K562 (cell line): ENCODE measurements around the gene HMGXB3. TPM values are rescaled to one million over a fixed set of nuclear protein-coding genes. Genes with fewer than 3 reads are reported as not detected.
"Not testable (repeated sequence)": the region's sequence is repeated elsewhere in the genome, so short reads cannot be mapped to it uniquely, and the experiment has no call there.

Experiments
- ATAC-seq: fragments of 200-7000 bp; cut with Tn5 transposase; 3 replicates; pipeline ENCODE4 v1.9.1; 2020; ENCODE audit warnings: moderate library complexity
- BruUV-seq: library from RNA; stranded (reverse); fragments of 400-500 nt; replicated peaks from 2 replicates; lab custom pipeline; 2021; lab: Mats Ljungman, UMichigan
- CTCF ChIA-PET: fragments of 300-600 bp; formaldehyde crosslinking; extraction: SDS; loops from one replicate; lab custom pipeline; 2021; ENCODE audit warnings: low intra/inter-chr PET ratio; lab: Yijun Ruan, JAX
- POLR2A ChIA-PET: fragments of 300-600, 350-650 bp; sonication (Branson Sonifier 250); formaldehyde crosslinking; extraction: SDS; loops from one replicate; lab custom pipeline; 2021; ENCODE audit warnings: antibody characterized with exemption, inconsistent platforms; lab: Yijun Ruan, JAX
- DNase-seq, 4 experiments: peaks; one replicate each; pipeline versions ENCODE4 v3.0.0 to v3.0.0-alpha.2; 2011 to 2018; ENCODE audit warnings: low spot score in 3 of 4, mixed read lengths in 3 of 4; ENCODE audit errors: extremely low read depth in 1 of 4
- FAIRE-seq: peaks from 2 replicates; lab custom pipeline; 2011; peaks lifted over from hg19 to GRCh38; lab: Jason Lieb, UNC
- H2AFZ ChIP-seq: 2 replicates; pipeline ENCODE4 v1.6.0; 2011; ENCODE audit warnings: low read depth, low read length, control low read depth, inconsistent platforms
- H3K27ac ChIP-seq: fragments of 200-600 bp; 3 replicates; pipeline ENCODE4 v1.8.0; 2011; ENCODE audit warnings: low read depth, mild to moderate bottlenecking, control low read depth, inconsistent platforms, low read length, moderate library complexity, mixed read lengths; ENCODE audit errors: extremely low read depth
- H3K27me3 ChIP-seq, 2 experiments: fragments of 300-600 bp in 1 of 2; 2 replicates in 1 of 2; 3 replicates in 1 of 2; pipeline versions ENCODE4 v1.6.0 to v1.8.0; 2011; ENCODE audit warnings: inconsistent platforms in 2 of 2, low read length in 2 of 2, mild to moderate bottlenecking in 1 of 2, mixed read lengths in 1 of 2, moderate library complexity in 1 of 2; ENCODE audit not compliant: control insufficient read depth in 2 of 2, insufficient read depth in 2 of 2
- H3K36me3 ChIP-seq: fragments of 300-600 bp; 3 replicates; pipeline ENCODE4 v1.8.0; 2011; ENCODE audit warnings: mild to moderate bottlenecking, low read length, inconsistent platforms; ENCODE audit not compliant: control insufficient read depth, insufficient read depth
- H3K4me1 ChIP-seq, 2 experiments: fragments of 200-600 bp in 1 of 2; replicated peaks in 1 of 2; 2 replicates in 1 of 2; 3 replicates in 1 of 2; pipeline versions ENCODE4 v1.5.1 to v1.8.0; 2011; ENCODE audit warnings: inconsistent platforms in 2 of 2, low read length in 2 of 2, mild to moderate bottlenecking in 1 of 2, mixed read lengths in 1 of 2, moderate library complexity in 1 of 2; ENCODE audit not compliant: control insufficient read depth in 2 of 2, insufficient read depth in 2 of 2
- H3K4me2 ChIP-seq: 2 replicates; pipeline ENCODE4 v1.6.1; 2011; ENCODE audit warnings: low read length, control low read depth, inconsistent platforms, mixed read lengths; ENCODE audit not compliant: insufficient read depth
- H3K4me3 ChIP-seq: fragments of 200-600 bp; sonication (generic), shearing (Covaris generic); 2 replicates; pipeline ENCODE4 v1.5.1; 2016; ENCODE audit warnings: control low read depth, inconsistent platforms
- H3K79me2 ChIP-seq: fragments of 200-600 bp; 3 replicates; pipeline ENCODE4 v1.8.0; 2011; ENCODE audit warnings: low read length, inconsistent platforms; ENCODE audit not compliant: control insufficient read depth, insufficient read depth
- H3K9ac ChIP-seq, 2 experiments: 2 replicates each; pipeline versions ENCODE4 v1.6.0 to v1.6.1; 2011; ENCODE audit warnings: low read depth in 2 of 2, low read length in 2 of 2, control low read depth in 1 of 2, inconsistent platforms in 1 of 2, mild to moderate bottlenecking in 1 of 2, mixed read lengths in 1 of 2; ENCODE audit not compliant: insufficient read depth in 1 of 2
- H3K9me1 ChIP-seq: one replicate; pipeline ENCODE4 v1.6.0; 2011; ENCODE audit warnings: inconsistent platforms, mild to moderate bottlenecking, low read length, moderate library complexity; ENCODE audit not compliant: control insufficient read depth, insufficient read depth
- H3K9me3 ChIP-seq: replicated peaks from 2 replicates; pipeline ENCODE4 v1.5.1; 2011; ENCODE audit warnings: low read depth, low read length, inconsistent platforms; ENCODE audit not compliant: control insufficient read depth, insufficient read depth
- H4K20me1 ChIP-seq: replicated peaks from 2 replicates; pipeline ENCODE4 v1.6.1; 2011; ENCODE audit warnings: low read length, inconsistent platforms, mixed read lengths; ENCODE audit not compliant: control insufficient read depth, insufficient read depth
- ARID1B ChIP-seq: fragments of 450-650 bp; IDR thresholded peaks from 2 replicates; pipeline ENCODE4 v1.6.1; 2016; ENCODE audit warnings: antibody characterized with exemption, mild to moderate bottlenecking, inconsistent platforms
- CBFA2T2 ChIP-seq: fragments of 450-650 bp; conservative IDR thresholded peaks from 2 replicates; pipeline ENCODE4 v1.6.1; 2017; ENCODE audit warnings: mild to moderate bottlenecking
- CBFA2T3 ChIP-seq: fragments of 450-650 bp; IDR thresholded peaks from 2 replicates; pipeline ENCODE4 v1.6.1; 2017
- DPF2 ChIP-seq: fragments of 450-650 bp; IDR thresholded peaks from 2 replicates; pipeline ENCODE4 v1.6.1; 2016
- FOXM1 ChIP-seq, 2 experiments: fragments of 450-650 bp in 1 of 2; sonication (generic) in 1 of 2; formaldehyde crosslinking in 1 of 2; IDR thresholded peaks; 2 replicates each; pipeline versions ENCODE4 v1.6.1 to v1.9.0; 2017 to 2022; ENCODE audit warnings: low read depth in 2 of 2, mild to moderate bottlenecking in 2 of 2, missing genetic modification reagents in 1 of 2, moderate library complexity in 1 of 2
- KLF16 ChIP-seq: IDR thresholded peaks from 2 replicates; pipeline ENCODE4 v1.6.1; 2016; ENCODE audit warnings: antibody characterized with exemption
- MTA2 ChIP-seq: fragments of 450-650 bp; IDR thresholded peaks from 2 replicates; pipeline ENCODE4 v1.6.1; 2016; ENCODE audit warnings: low read depth
- NCOR1 ChIP-seq: fragments of 450-650 bp; IDR thresholded peaks from 2 replicates; pipeline ENCODE4 v1.6.1; 2016; ENCODE audit warnings: mild to moderate bottlenecking, moderate library complexity
- NFIC ChIP-seq: fragments of 450-650 bp; IDR thresholded peaks from 2 replicates; pipeline ENCODE4 v1.6.1; 2017; ENCODE audit warnings: mild to moderate bottlenecking, inconsistent platforms
- PKNOX1 ChIP-seq: fragments of 450-650 bp; IDR thresholded peaks from 2 replicates; pipeline ENCODE4 v1.6.1; 2016
- RCOR1 ChIP-seq, 2 experiments: IDR thresholded peaks; 2 replicates each; pipeline ENCODE4 v1.6.1; 2012; ENCODE audit warnings: low read depth in 2 of 2, low read length in 2 of 2, borderline replicate concordance in 1 of 2, improper control_type of control experiment in 1 of 2
- SMARCA4 ChIP-seq: fragments of 450-650 bp; IDR thresholded peaks from 2 replicates; pipeline ENCODE4 v1.6.1; 2016
- SOX6 ChIP-seq: fragments of 450-650 bp; IDR thresholded peaks from 2 replicates; pipeline ENCODE4 v1.6.1; 2014; ENCODE audit warnings: mild to moderate bottlenecking
- TAL1 ChIP-seq: fragments of 450-650 bp; IDR thresholded peaks from 2 replicates; pipeline ENCODE4 v1.6.1; 2016; ENCODE audit warnings: mild to moderate bottlenecking
- TCF3 ChIP-seq: sonication (generic); formaldehyde crosslinking; IDR thresholded peaks from 2 replicates; pipeline ENCODE4 v1.4.0; 2020; ENCODE audit warnings: mild to moderate bottlenecking, missing genetic modification reagents
- TEAD4 ChIP-seq, 2 experiments: sonication (generic) in 1 of 2; formaldehyde crosslinking in 1 of 2; IDR thresholded peaks; 2 replicates each; pipeline versions ENCODE4 v1.6.1 to v1.8.0; 2012 to 2022; ENCODE audit warnings: borderline replicate concordance in 1 of 2, inconsistent platforms in 1 of 2, low read length in 1 of 2, mild to moderate bottlenecking in 1 of 2, missing genetic modification reagents in 1 of 2
- ZEB2 ChIP-seq: fragments of 450-650 bp; IDR thresholded peaks from 2 replicates; pipeline ENCODE4 v1.6.1; 2016
- WGBS: fragments of 100-300 bp; shearing (Covaris generic); methylation state at CpG from one replicate; pipeline ENCODE4 v1.1.6; 2016; ENCODE audit warnings: low coverage, mixed read lengths; ENCODE audit not compliant: insufficient coverage; ENCODE audit errors: missing lambda C conversion rate; 5-methylcytosine and 5-hydroxymethylcytosine counted together
- in situ Hi-C: fragments of 300-500 bp; cut with MboI; formaldehyde crosslinking; loops from 4 replicates; pipeline ENCODE4 v1.15.0; 2018; ENCODE audit warnings: inconsistent platforms, mixed read lengths
- intact Hi-C: fragments of 100-400 bp; cut with micrococcal nuclease; formaldehyde crosslinking; loops from 2 replicates; pipeline ENCODE4 v1.14.2; 2022
- polyA plus RNA-seq, 8 experiments: library from polyadenylated mRNA; depleted of rRNA in 4 of 8; stranded (reverse) in 5 of 8; unstranded in 3 of 8; fragments of >200 nt; fragmentation: Nextera tagmentation in 2 of 8; fragmentation: Illumina TruSeq in 1 of 8; extraction: Ambion mirVana in 2 of 8; extraction: Trizol in 1 of 8; gene quantifications; 2 replicates each; pipeline versions ENCODE4 v1.2.1 to v1.2.3, GENCODE V29; 2011 to 2014; ENCODE audit warnings: inconsistent platforms in 1 of 8, missing spikeins in 1 of 8
- total RNA-seq, 7 experiments: library from RNA; depleted of rRNA in 6 of 7; stranded (reverse); fragments of >200 nt in 6 of 7; fragmentation: Illumina TruSeq in 2 of 7; extraction: Trizol in 2 of 7; gene quantifications; 2 replicates each; pipeline versions ENCODE4 v1.2.1 to v1.2.3, GENCODE V29; 2011 to 2021; ENCODE audit warnings: low replicate concordance in 1 of 7

HMGXB3 gene
- total and polyA plus RNA-seq, 9 of the 15 experiments (the other 6 are each of a cell fraction or from before 2014, with no cell fraction given): 1.8 to 44.1 (median 32.2) TPM

- TF ChIP-seq PKNOX1 (peak; percentile 17; the same call in 1 of the 2 replicates), ZEB2 (peak; percentile 40; the same call in 1 of the 2 replicates), KLF16 (peak; percentile 84; the same call in 1 of the 2 replicates), FOXM1 (IDR thresholded peaks at IDR 0.05; ENCODE audit: low read depth) (peak; percentile 49), FOXM1 (CRISPR knock-in tag; IDR thresholded peaks at IDR 0.05; ENCODE audit: low read depth) (no peak), RCOR1 (IDR thresholded peaks at IDR 0.05; ENCODE audit: borderline replicate concordance in 1 of 2, low read depth in 2 of 2, low read length in 2 of 2) (peak in 1 of 2 experiments; percentile 39; a peak in 1 of 4 replicates)
Observed at GRCh38 chr5:150026682-150027172, 26.2 kb downstream of the HMGXB3 start (continued).

GRCh38 chr5:150028047-150028446 lies 27.5 kb downstream of the HMGXB3 start:
- H3K27me3 ChIP-seq; BruUV-seq; H3K9ac ChIP-seq; FAIRE-seq; H3K9me3 ChIP-seq; H3K79me2 ChIP-seq; H4K20me1 ChIP-seq; ATAC-seq; H3K4me3 ChIP-seq; CTCF ChIA-PET; H3K9me1 ChIP-seq; H3K4me2 ChIP-seq; in situ Hi-C loops; H2AFZ ChIP-seq; TF ChIP-seq TEAD4 (CRISPR knock-in tag; IDR thresholded peaks at IDR 0.05; ENCODE audit: borderline replicate concordance): not testable (repeated sequence)
- Histone ChIP-seq H3K4me1 (peaks cover 15 to 23% of the 10 kb centered on the region in 2 experiments; a peak in 4 of 5 replicates), H3K27ac (0 out of 3 replicates have a peak overlapping the region, but pooled peaks have one; percentile 12), H3K36me3 (peaks cover 94% of the 10 kb centered on the region)
- intact Hi-C loops: loop anchor here (10.0 kb wide), 2 partner anchors 87 to 327 kb away; partner anchors contain the start of gene TCOF1
- peak in 1 of 4 experiments; percentile 48 for DNase-seq
- POLR2A ChIA-PET: interaction anchor here (0.9 to 1.7 kb wide), 4 partner anchors 13 to 25 kb away, joined by 3 to 6 read pairs (median 3); no protein-coding TSS in a partner anchor
- WGBS: 14% methylated on average over 1 of the region's 1 CpG
- TF ChIP-seq CBFA2T2 (peak; percentile 85), TAL1 (peak; percentile 77), ZEB2 (peak; percentile 48; the same call in 1 of the 2 replicates), DPF2 (0 out of 2 replicates have a peak, but pooled peaks have one; percentile 30), TEAD4 (IDR thresholded peaks at IDR 0.05; ENCODE audit: low read length) (peak; percentile 69), NCOR1 (peak; percentile 66; the same call in 1 of the 2 replicates), KLF16 (peak; percentile 32; the same call in 1 of the 2 replicates), TCF3 (CRISPR knock-in tag) (peak; percentile 79), CBFA2T3 (peak; percentile 92), SMARCA4 (0 out of 2 replicates have a peak, but pooled peaks have one; percentile 44), SOX6 (0 out of 2 replicates have a peak, but pooled peaks have one; percentile 15), RCOR1 (IDR thresholded peaks at IDR 0.05; ENCODE audit: borderline replicate concordance in 1 of 2, low read depth in 2 of 2, low read length in 2 of 2) (0 out of 4 replicates have a peak, but pooled peaks of 1 of the 2 experiments have one; percentile 12), ARID1B (peak; percentile 78), MTA2 (peak; percentile 32; the same call in 1 of the 2 replicates), NFIC (0 out of 2 replicates have a peak, but pooled peaks have one; percentile 44)
